Sciatic nerve (tissue), 2 donors: ENCODE measurements around the gene RCAN2. TPM values are rescaled to one million over a fixed set of nuclear protein-coding genes. Genes with fewer than 3 reads are reported as not detected.

Experiments
- ATAC-seq: fragments of 200-7000 bp; cut with Tn5 transposase; one replicate; pipeline ENCODE4 v1.9.1; 2020; ENCODE audit warnings: mild to moderate bottlenecking, moderate library complexity
- DNase-seq: peaks from one replicate; pipeline ENCODE4 v3.0.0-alpha.2; 2020; ENCODE audit warnings: low spot score
- intact Hi-C: fragments of 100-400 bp; cut with DNase I; formaldehyde crosslinking; loops from one replicate; pipeline ENCODE4 v1.14.2; 2022
- total RNA-seq: library from RNA; stranded (reverse); fragmentation: NEBNext Ultra II Directional; extraction: Animal tissue kit (Norgen Biotek cat#: 25700); gene quantifications from one replicate; pipeline ENCODE4 v1.2.1, GENCODE V29; 2021
- donor health status: DM: no; HTN: no; CAD: no.
- donor health status: DM: no; HTN: no; CAD: no.

The RCAN2 gene
- total RNA-seq, 1 donor from 2014 or later, result 14.8 TPM

GRCh38 chr6:46284475-46284874 lies 206.8 kb downstream of the RCAN2 start:
- ATAC-seq, result no peak
- no peak for DNase-seq
- intact Hi-C loops, result no loop called here

- ATAC-seq, result no peak
- intact Hi-C loops, result no loop called here
- no peak for DNase-seq
Measured at GRCh38 chr6:46281110-46281509, 210.1 kb downstream of the RCAN2 start.

GRCh38 chr6:46279874-46280273 lies 211.4 kb downstream of the RCAN2 start:
- ATAC-seq (no peak), DNase-seq (no peak)
- intact Hi-C loops, result no loop called here

GRCh38 chr6:46276576-46277142 lies 214.6 kb downstream of the RCAN2 start:
- ATAC-seq, result no peak
- DNase-seq, result no peak
- intact Hi-C loops, result no loop called here

GRCh38 chr6:46274502-46274901 lies 216.7 kb downstream of the RCAN2 start:
- DNase-seq (no peak), ATAC-seq (no peak)
- intact Hi-C loops, result no loop called here

GRCh38 chr6:46273911-46274310 lies 217.3 kb downstream of the RCAN2 start:
- DNase-seq, result no peak
- intact Hi-C loops, result no loop called here
- no peak for ATAC-seq

- intact Hi-C loops, result no loop called here
- DNase-seq (no peak), ATAC-seq (no peak)
Measured at GRCh38 chr6:46271728-46272127, 219.5 kb downstream of the RCAN2 start.

- intact Hi-C loops, result no loop called here
- DNase-seq (no peak), ATAC-seq (no peak)
Measured at GRCh38 chr6:46271107-46271506, 220.1 kb downstream of the RCAN2 start.

- ATAC-seq (no peak), DNase-seq (no peak)
- intact Hi-C loops, result no loop called here
Measured at GRCh38 chr6:46270336-46270735, 220.9 kb downstream of the RCAN2 start.

- intact Hi-C loops, result no loop called here
- no peak for DNase-seq
- ATAC-seq, result no peak
Measured at GRCh38 chr6:46269447-46270229, 221.6 kb downstream of the RCAN2 start.

- intact Hi-C loops, result no loop called here
- ATAC-seq, result no peak
- no peak for DNase-seq
Measured at GRCh38 chr6:46267515-46267914, 223.7 kb downstream of the RCAN2 start.

- ATAC-seq, result no peak
- no peak for DNase-seq
- intact Hi-C loops, result no loop called here
Measured at GRCh38 chr6:46265373-46265772, 225.9 kb downstream of the RCAN2 start.

- DNase-seq, result no peak
- ATAC-seq, result peak; percentile 62
- intact Hi-C loops, result no loop called here
Measured at GRCh38 chr6:46263707-46264086, 227.6 kb downstream of the RCAN2 start.

- intact Hi-C loops, result no loop called here
- peak; percentile 38 for ATAC-seq
Measured at GRCh38 chr6:46262928-46263706, 228.1 kb downstream of the RCAN2 start.

GRCh38 chr6:46258249-46258648 lies 233.0 kb downstream of the RCAN2 start:
- DNase-seq, result no peak
- intact Hi-C loops, result no loop called here
- ATAC-seq, result no peak

More at GRCh38 chr6:46262928-46263706, 228.1 kb downstream of the RCAN2 start:
- DNase-seq, result no peak

GRCh38 chr6:46255528-46255927 lies 235.7 kb downstream of the RCAN2 start:
- ATAC-seq (no peak), DNase-seq (no peak)
- intact Hi-C loops, result no loop called here

GRCh38 chr6:46254946-46255345 lies 236.3 kb downstream of the RCAN2 start:
- intact Hi-C loops, result no loop called here
- ATAC-seq (no peak), DNase-seq (no peak)

GRCh38 chr6:46254331-46254730 lies 236.9 kb downstream of the RCAN2 start:
- no peak for ATAC-seq
- no peak for DNase-seq
- intact Hi-C loops, result no loop called here

GRCh38 chr6:46251583-46252339 lies 239.5 kb downstream of the RCAN2 start:
- ATAC-seq, result no peak
- intact Hi-C loops, result no loop called here

More at GRCh38 chr6:46251583-46252339, 239.5 kb downstream of the RCAN2 start:
- DNase-seq, result no peak
